Neural progenitor cell (in vitro differentiated cells): ENCODE results near the gene NME1. TPM values are rescaled to one million over a fixed set of nuclear protein-coding genes. Genes with fewer than 3 reads are reported as not detected.
"Not testable (repeated sequence)": the region's sequence is repeated elsewhere in the genome, so short reads cannot be mapped to it uniquely, and the experiment has no call there.

Experiments used
- DNase-seq: peaks from one replicate; pipeline ENCODE4 v3.0.0-alpha.2; 2016; ENCODE audit warnings: low spot score
- H2AFZ ChIP-seq: fragments of 200-600 bp; sonication (generic); replicated peaks from 2 replicates; pipeline ENCODE4 v1.6.1; 2016; ENCODE audit warnings: antibody characterized with exemption
- H3F3A ChIP-seq: fragments of 200-600 bp; sonication (generic); 2 replicates; pipeline ENCODE4 v1.6.1; 2016; ENCODE audit warnings: antibody characterized with exemption, low read depth
- H3K27ac ChIP-seq: fragments of 200-600 bp; sonication (generic); 2 replicates; pipeline ENCODE4 v1.5.1; 2016; ENCODE audit warnings: mild to moderate bottlenecking
- H3K27me3 ChIP-seq: fragments of 200-600 bp; sonication (generic); 2 replicates; pipeline ENCODE4 v1.6.1; 2016; ENCODE audit warnings: mild to moderate bottlenecking, moderate library complexity
- H3K36me3 ChIP-seq: fragments of 200-600 bp; sonication (generic); 2 replicates; pipeline ENCODE4 v1.5.1; 2016
- H3K4me1 ChIP-seq: fragments of 200-600 bp; sonication (generic); 2 replicates; pipeline ENCODE4 v1.6.1; 2016; ENCODE audit warnings: mixed run types
- H3K4me2 ChIP-seq: fragments of 200-600 bp; sonication (generic); 2 replicates; pipeline ENCODE4 v1.6.1; 2016
- H3K4me3 ChIP-seq: fragments of 200-600 bp; sonication (generic); 2 replicates; pipeline ENCODE4 v1.5.1; 2016
- H3K79me2 ChIP-seq: fragments of 200-600 bp; sonication (generic); 2 replicates; pipeline ENCODE4 v1.6.1; 2016; ENCODE audit warnings: low read depth
- H3K9ac ChIP-seq: fragments of 200-600 bp; sonication (generic); 2 replicates; pipeline ENCODE4 v1.6.1; 2016
- H3K9me3 ChIP-seq: fragments of 200-600 bp; sonication (generic); 2 replicates; pipeline ENCODE4 v1.5.1; 2016; ENCODE audit warnings: low read depth
- H4K20me1 ChIP-seq: fragments of 200-600 bp; sonication (generic); 2 replicates; pipeline ENCODE4 v1.6.1; 2016; ENCODE audit warnings: low read depth
- H3K27ac Mint-ChIP-seq: 3 replicates; pipeline ENCODE4 v1.8.0; 2021; ENCODE audit warnings: mixed read lengths
- H3K27me3 Mint-ChIP-seq: 2 replicates; pipeline ENCODE4 v1.8.0; 2022; ENCODE audit warnings: low read depth, mild to moderate bottlenecking, inconsistent platforms, moderate library complexity, mixed read lengths; ENCODE audit not compliant: insufficient read depth
- H3K36me3 Mint-ChIP-seq: 3 replicates; pipeline ENCODE4 v1.8.0; 2021; ENCODE audit warnings: mixed read lengths
- H3K4me1 Mint-ChIP-seq: 3 replicates; pipeline ENCODE4 v1.8.0; 2021; ENCODE audit warnings: mixed read lengths
- H3K4me3 Mint-ChIP-seq: 3 replicates; pipeline ENCODE4 v1.8.0; 2021; ENCODE audit warnings: mild to moderate bottlenecking, moderate library complexity, mixed read lengths
- H3K9me3 Mint-ChIP-seq: 3 replicates; pipeline ENCODE4 v1.8.0; 2020; ENCODE audit warnings: mixed read lengths
- CTCF ChIP-seq: fragments of 200-600 bp; sonication (generic); IDR thresholded peaks from 2 replicates; pipeline ENCODE4 v1.5.1; 2017; ENCODE audit warnings: antibody characterized with exemption, mild to moderate bottlenecking
- EZH2 ChIP-seq: fragments of 200-600 bp; sonication (generic); IDR thresholded peaks from 2 replicates; pipeline ENCODE4 v1.6.1; 2017; ENCODE audit warnings: antibody characterized with exemption, mild to moderate bottlenecking, moderate library complexity
- EZH2phosphoT487 ChIP-seq: fragments of 200-600 bp; sonication (generic); IDR thresholded peaks from 2 replicates; pipeline ENCODE4 v1.6.1; 2017; ENCODE audit warnings: antibody characterized with exemption
- total RNA-seq: library from RNA; depleted of rRNA; stranded (reverse); fragments of >200 nt; gene quantifications from 2 replicates; pipeline ENCODE4 v1.2.3, GENCODE V29; 2015; ENCODE audit warnings: low replicate concordance

Gene NME1
- total RNA-seq, 1 donor from 2014 or later, result 89.5 TPM

GRCh38 chr17:51166987-51167931 lies 13.9 kb downstream of the NME1 start:
- Histone ChIP-seq H3K36me3 (peaks cover 4% of the 10 kb centered on the region), H3K79me2 (peaks cover 12% of the 10 kb centered on the region), H3K27me3 (no peaks in the 10 kb centered on the region), H3K4me1 (peaks cover 4% of the 10 kb centered on the region), H3K27ac (no peak overlapping the region), H3K4me3 (peak overlapping the region; percentile 66), H3K9me3 (no peaks in the 10 kb centered on the region), H3K9ac (peak overlapping the region; percentile 0), H3F3A (peaks cover 35% of the 10 kb centered on the region), H3K4me2 (peak overlapping the region; percentile 93), H2AFZ (peak overlapping the region; percentile 75), H4K20me1 (peaks cover 15% of the 10 kb centered on the region)
- TF ChIP-seq EZH2phosphoT487 (no peak), EZH2 (peak; percentile 40), CTCF (peak; percentile 71)
- Mint-ChIP-seq H3K36me3 (peaks cover 20% of the 10 kb centered on the region), H3K27me3 (peaks cover 2% of the 10 kb centered on the region), H3K4me1 (peaks cover 21% of the 10 kb centered on the region), H3K27ac (peak overlapping the region; percentile 38), H3K9me3 (no peaks in the 10 kb centered on the region), H3K4me3 (peak overlapping the region; percentile 82)
- DNase-seq, result peak; percentile 66

GRCh38 chr17:51169340-51169739 lies 16.0 kb downstream of the NME1 start:
- Mint-ChIP-seq H3K27me3 (peaks cover 4% of the 10 kb centered on the region), H3K27ac (no peak overlapping the region), H3K9me3 (no peaks in the 10 kb centered on the region), H3K4me3 (no peak overlapping the region), H3K36me3 (peaks cover 22% of the 10 kb centered on the region), H3K4me1 (peaks cover 21% of the 10 kb centered on the region)
- Histone ChIP-seq H3K27me3 (no peaks in the 10 kb centered on the region), H3K36me3 (no peaks in the 10 kb centered on the region), H3F3A (peaks cover 35% of the 10 kb centered on the region), H3K79me2 (peaks cover 12% of the 10 kb centered on the region), H3K9me3 (no peaks in the 10 kb centered on the region), H2AFZ (no peak overlapping the region), H3K4me3 (no peak overlapping the region), H3K4me2 (no peak overlapping the region), H3K4me1 (peaks cover 4% of the 10 kb centered on the region), H3K27ac (no peak overlapping the region), H4K20me1 (peaks cover 15% of the 10 kb centered on the region), H3K9ac (no peak overlapping the region)
- no peak for TF ChIP-seq EZH2phosphoT487
- no peak for TF ChIP-seq CTCF
- TF ChIP-seq EZH2, result no peak
- no peak for DNase-seq

GRCh38 chr17:51170736-51171135 lies 17.4 kb downstream of the NME1 start:
- peaks cover 22% of the 10 kb centered on the region for H3K36me3 Mint-ChIP-seq
- Histone ChIP-seq H3K9ac (no peak overlapping the region), H4K20me1 (peaks cover 5% of the 10 kb centered on the region), H3F3A (peaks cover 23% of the 10 kb centered on the region), H3K4me3 (no peak overlapping the region), H3K9me3 (no peaks in the 10 kb centered on the region), H2AFZ (no peak overlapping the region), H3K27ac (no peak overlapping the region), H3K4me1 (peaks cover 4% of the 10 kb centered on the region), H3K4me2 (no peak overlapping the region), H3K36me3 (no peaks in the 10 kb centered on the region), H3K79me2 (peaks cover 12% of the 10 kb centered on the region), H3K27me3 (no peaks in the 10 kb centered on the region)
- TF ChIP-seq EZH2 (no peak), CTCF (no peak), EZH2phosphoT487 (no peak)
- peaks cover 2% of the 10 kb centered on the region for H3K27me3 Mint-ChIP-seq
- no peak for DNase-seq
- H3K27ac Mint-ChIP-seq, result no peak overlapping the region
- H3K9me3 Mint-ChIP-seq, result no peaks in the 10 kb centered on the region
- no peak overlapping the region for H3K4me3 Mint-ChIP-seq
- H3K4me1 Mint-ChIP-seq, result peaks cover 13% of the 10 kb centered on the region

- H3K27me3 ChIP-seq, H3K9ac ChIP-seq, H4K20me1 ChIP-seq, H3K4me1 ChIP-seq, H2AFZ ChIP-seq, H3K9me3 ChIP-seq, DNase-seq, H3K36me3 ChIP-seq, H3K79me2 ChIP-seq, H3K27ac ChIP-seq, H3K4me1 Mint-ChIP-seq, H3K27ac Mint-ChIP-seq, H3K27me3 Mint-ChIP-seq, H3K4me2 ChIP-seq, H3K4me3 Mint-ChIP-seq, H3K4me3 ChIP-seq, H3K9me3 Mint-ChIP-seq: not testable (repeated sequence)
- peaks cover 16% of the 10 kb centered on the region for H3F3A ChIP-seq
- H3K36me3 Mint-ChIP-seq, result peaks cover 22% of the 10 kb centered on the region
Measured at GRCh38 chr17:51172030-51172429, 18.7 kb downstream of the NME1 start.
